Activated naive CD8-positive, alpha-beta T cell (primary cell): ENCODE data around the gene THYN1.
"Not testable (repeated sequence)": the region's sequence is repeated elsewhere in the genome, so short reads cannot be mapped to it uniquely, and the experiment has no call there.

Source experiments
- H3K27ac Mint-ChIP-seq: one replicate; pipeline ENCODE4 v1.8.0; 2021; ENCODE audit warnings: mixed read lengths
- H3K27me3 Mint-ChIP-seq: one replicate; pipeline ENCODE4 v1.8.0; 2021; ENCODE audit warnings: mixed read lengths
- H3K36me3 Mint-ChIP-seq: one replicate; pipeline ENCODE4 v1.8.0; 2021; ENCODE audit warnings: mixed read lengths
- H3K4me1 Mint-ChIP-seq: one replicate; pipeline ENCODE4 v1.8.0; 2021; ENCODE audit warnings: low read depth, mixed read lengths
- H3K4me3 Mint-ChIP-seq: one replicate; pipeline ENCODE4 v1.8.0; 2021; ENCODE audit warnings: mild to moderate bottlenecking, mixed read lengths
- H3K9me3 Mint-ChIP-seq: one replicate; pipeline ENCODE4 v1.8.0; 2021; ENCODE audit warnings: low read depth, mixed read lengths

THYN1 gene

DNA sequence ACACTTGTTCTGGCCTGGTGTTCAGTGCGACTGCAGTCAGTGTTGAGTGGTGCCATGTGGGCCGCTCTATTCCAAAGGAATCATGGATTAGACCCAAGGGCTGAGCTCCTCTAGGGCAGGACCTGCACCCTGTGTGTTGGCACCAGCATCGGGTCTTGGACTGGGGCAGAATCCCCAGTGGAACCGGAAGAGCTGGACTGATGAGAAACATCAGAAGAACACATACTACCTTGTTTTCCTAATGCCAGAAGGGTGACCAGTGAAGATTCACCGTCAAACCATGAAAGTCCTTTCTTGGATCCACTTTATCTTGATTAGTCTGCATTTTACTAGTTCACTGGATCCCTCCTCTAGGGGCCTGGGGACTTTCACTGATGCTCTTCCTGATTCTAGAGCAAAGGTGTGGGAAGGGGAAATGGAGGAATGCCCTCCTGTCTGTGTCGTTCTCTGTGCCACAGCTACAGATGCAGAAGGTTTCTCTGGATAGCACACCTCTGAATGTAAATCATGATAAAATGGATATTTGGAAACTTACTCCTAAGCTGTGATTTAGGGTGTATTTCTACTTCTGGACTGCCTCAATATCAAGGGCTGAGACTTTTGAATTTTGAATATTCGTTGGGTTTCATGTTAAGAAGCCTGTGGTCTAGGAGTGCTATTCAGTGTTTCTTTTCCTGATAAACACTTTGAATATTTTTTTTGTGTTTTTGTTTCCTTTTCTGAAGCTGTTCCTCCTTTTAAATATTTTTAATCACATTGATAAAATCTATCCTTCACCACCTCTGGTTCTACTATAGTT is 12.0 kb upstream of the THYN1 start:
- peaks cover 1% of the 10 kb centered on the region for H3K4me1 Mint-ChIP-seq
- no peaks in the 10 kb centered on the region for H3K27me3 Mint-ChIP-seq
- no peaks in the 10 kb centered on the region for H3K9me3 Mint-ChIP-seq
- no peaks in the 10 kb centered on the region for H3K36me3 Mint-ChIP-seq
- H3K27ac Mint-ChIP-seq: peak overlapping the region; percentile 68
- H3K4me3 Mint-ChIP-seq: no peak overlapping the region

DNA sequence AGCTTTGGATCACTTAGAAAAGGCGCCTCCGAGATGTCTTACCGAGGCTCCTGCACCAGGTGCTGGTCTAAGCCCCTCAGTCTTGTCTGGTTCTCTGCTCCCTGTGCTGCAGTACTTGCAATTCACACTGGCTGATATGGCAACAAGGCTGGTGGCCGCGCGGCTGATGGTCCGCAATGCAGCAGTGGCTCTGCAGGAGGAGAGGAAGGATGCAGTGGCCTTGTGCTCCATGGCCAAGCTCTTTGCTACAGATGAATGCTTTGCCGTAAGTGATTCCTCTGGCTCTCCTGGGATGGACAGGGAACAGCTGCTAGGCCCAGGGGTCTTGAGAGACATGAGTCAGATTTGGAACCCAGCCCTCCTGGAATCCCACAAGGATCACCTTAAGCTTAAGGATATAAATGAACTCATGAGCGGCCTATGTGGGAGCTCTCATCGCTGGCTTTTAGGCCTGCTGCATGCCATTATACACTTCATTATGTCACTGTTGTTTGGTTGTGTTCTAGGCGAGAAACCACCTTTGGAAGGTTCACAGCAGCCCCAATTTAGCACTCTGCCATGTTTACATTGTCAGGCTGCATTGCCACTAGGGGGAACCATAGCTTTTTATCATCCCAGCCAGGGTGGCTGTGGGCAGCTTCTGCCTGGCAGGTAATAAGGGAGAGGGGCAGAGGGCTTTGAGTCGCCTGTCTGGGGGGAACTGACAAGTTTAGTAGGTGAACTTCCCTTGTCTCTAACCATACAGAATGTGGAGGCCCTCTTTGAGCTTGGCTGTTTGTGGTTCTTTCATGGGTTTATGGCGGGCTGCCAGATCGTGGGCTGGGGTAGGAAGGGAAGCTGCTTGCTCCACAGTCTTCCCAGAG is 8.7 kb upstream of the THYN1 start:
- H3K4me3 Mint-ChIP-seq: no peak overlapping the region
- peaks cover 2% of the 10 kb centered on the region for H3K4me1 Mint-ChIP-seq
- no peak overlapping the region for H3K27ac Mint-ChIP-seq
- no peaks in the 10 kb centered on the region for H3K27me3 Mint-ChIP-seq
- no peaks in the 10 kb centered on the region for H3K9me3 Mint-ChIP-seq
- H3K36me3 Mint-ChIP-seq: no peaks in the 10 kb centered on the region

GRCh38 chr11:134260983-134261382 is 7.8 kb upstream of the THYN1 start:
- Mint-ChIP-seq H3K4me1 (peaks cover 4% of the 10 kb centered on the region), H3K27me3 (no peaks in the 10 kb centered on the region), H3K9me3 (no peaks in the 10 kb centered on the region), H3K27ac (no peak overlapping the region), H3K36me3 (no peaks in the 10 kb centered on the region), H3K4me3 (no peak overlapping the region)

DNA sequence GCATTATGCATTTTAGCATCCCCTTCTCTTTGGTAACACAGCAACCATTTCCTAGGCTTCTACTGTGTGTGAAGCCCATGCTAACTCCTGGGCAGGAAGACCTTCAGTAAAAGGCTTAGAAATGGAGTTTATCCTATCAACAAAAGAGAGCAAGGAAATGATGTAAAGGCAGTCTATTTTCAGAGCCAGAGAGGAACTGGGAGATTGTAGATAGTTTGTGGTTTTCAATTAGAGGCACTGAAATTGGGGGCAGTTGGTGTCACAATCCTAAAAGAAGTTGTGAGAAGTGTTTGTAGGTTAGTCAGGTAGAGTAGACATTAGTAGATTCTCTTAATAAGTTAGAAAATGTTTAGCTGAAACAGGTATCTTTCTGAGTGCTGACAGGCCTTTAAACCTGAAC is 7.4 kb upstream of the THYN1 start:
- H3K9me3 Mint-ChIP-seq: no peaks in the 10 kb centered on the region

DNA sequence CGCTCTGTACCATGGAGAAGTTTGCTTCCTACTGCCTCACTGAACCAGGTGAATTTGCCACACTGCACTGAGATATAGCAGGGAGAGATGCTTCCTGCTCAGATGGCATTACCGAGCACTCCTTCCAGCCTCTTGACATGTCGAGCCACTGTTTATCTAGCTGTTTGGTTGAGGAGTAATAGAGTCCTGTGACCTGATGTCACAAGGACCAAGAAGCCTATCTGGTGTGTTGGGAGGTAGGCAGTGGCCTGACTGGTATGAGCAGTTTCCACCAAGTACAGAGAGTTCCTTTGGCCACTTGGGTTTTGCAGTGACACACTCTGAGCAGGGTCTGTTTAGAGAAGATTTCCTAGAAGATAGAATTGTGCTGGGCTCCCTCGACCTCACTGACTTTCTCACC is 5.4 kb upstream of the THYN1 start:
- no peaks in the 10 kb centered on the region for H3K9me3 Mint-ChIP-seq
- no peaks in the 10 kb centered on the region for H3K27me3 Mint-ChIP-seq
- no peak overlapping the region for H3K27ac Mint-ChIP-seq
- no peak overlapping the region for H3K4me3 Mint-ChIP-seq
- peaks cover 16% of the 10 kb centered on the region for H3K4me1 Mint-ChIP-seq
- no peaks in the 10 kb centered on the region for H3K36me3 Mint-ChIP-seq

More for the DNA sequence above, 7.4 kb upstream of the THYN1 start:
- no peaks in the 10 kb centered on the region for H3K27me3 Mint-ChIP-seq
- peaks cover 6% of the 10 kb centered on the region for H3K4me1 Mint-ChIP-seq
- no peak overlapping the region for H3K4me3 Mint-ChIP-seq
- H3K27ac Mint-ChIP-seq: no peak overlapping the region
- H3K36me3 Mint-ChIP-seq: no peaks in the 10 kb centered on the region

DNA sequence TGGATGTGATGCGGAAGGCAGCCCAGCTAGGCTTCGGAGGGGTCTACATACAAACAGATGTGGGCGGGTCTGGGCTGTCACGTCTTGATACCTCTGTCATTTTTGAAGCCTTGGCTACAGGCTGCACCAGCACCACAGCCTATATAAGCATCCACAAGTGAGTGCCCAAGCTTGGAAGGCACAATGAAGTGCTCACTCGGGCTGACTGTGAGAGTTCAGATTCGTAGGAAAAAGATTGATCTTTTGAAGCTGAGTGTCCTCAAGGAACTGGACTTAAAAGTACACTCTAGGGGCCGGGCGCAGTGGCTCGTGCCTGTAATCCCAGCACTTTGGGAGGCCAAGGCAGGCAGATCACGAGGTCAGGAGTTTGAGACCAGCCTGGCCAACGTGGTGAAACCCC is 3.9 kb upstream of the THYN1 start:
- Mint-ChIP-seq H3K27me3 (no peaks in the 10 kb centered on the region), H3K4me1 (peaks cover 21% of the 10 kb centered on the region), H3K27ac (no peak overlapping the region), H3K36me3 (no peaks in the 10 kb centered on the region), H3K4me3 (no peak overlapping the region), H3K9me3 (no peaks in the 10 kb centered on the region)

DNA sequence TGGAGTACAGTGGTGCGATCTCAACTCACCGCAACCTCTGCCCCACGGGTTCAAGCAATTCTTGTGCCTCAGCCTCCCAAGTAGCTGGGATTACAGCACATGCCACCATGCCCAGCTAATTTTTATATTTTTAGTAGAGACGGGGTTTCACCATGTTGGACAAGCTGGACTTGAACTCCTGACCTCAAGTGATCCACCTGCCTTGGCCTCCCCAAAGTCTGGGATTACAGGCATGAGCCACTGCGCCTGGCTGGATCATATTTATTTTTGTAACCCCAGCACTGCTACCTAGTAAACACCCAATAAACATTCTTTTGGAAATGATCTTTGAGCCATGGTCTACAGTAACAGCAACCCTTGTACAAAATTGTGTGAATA is 2.0 kb upstream of the THYN1 start:
- H3K9me3 Mint-ChIP-seq, H3K36me3 Mint-ChIP-seq, H3K27me3 Mint-ChIP-seq, H3K27ac Mint-ChIP-seq, H3K4me3 Mint-ChIP-seq: not testable (repeated sequence)
- H3K4me1 Mint-ChIP-seq: peaks cover 32% of the 10 kb centered on the region

GRCh38 chr11:134254433-134255183 is 1.5 kb upstream of the THYN1 start:
- Mint-ChIP-seq H3K4me1 (peaks cover 32% of the 10 kb centered on the region), H3K27ac (no peak overlapping the region), H3K4me3 (peak overlapping the region; percentile 96), H3K36me3 (no peaks in the 10 kb centered on the region), H3K27me3 (no peaks in the 10 kb centered on the region), H3K9me3 (no peaks in the 10 kb centered on the region)

- Mint-ChIP-seq H3K27me3 (no peaks in the 10 kb centered on the region), H3K9me3 (no peaks in the 10 kb centered on the region), H3K4me1 (peaks cover 33% of the 10 kb centered on the region), H3K4me3 (peak overlapping the region; percentile 96), H3K27ac (peak overlapping the region; percentile 89), H3K36me3 (peaks cover 2% of the 10 kb centered on the region)
Observed at GRCh38 chr11:134252346-134253187, 585 bp downstream of the THYN1 start.

- Mint-ChIP-seq H3K4me1 (peaks cover 30% of the 10 kb centered on the region), H3K27ac (peak overlapping the region; percentile 89), H3K9me3 (no peaks in the 10 kb centered on the region), H3K36me3 (peaks cover 2% of the 10 kb centered on the region), H3K4me3 (no peak overlapping the region), H3K27me3 (no peaks in the 10 kb centered on the region)
Observed at GRCh38 chr11:134250675-134251074, 2.5 kb downstream of the THYN1 start.

- peak overlapping the region; percentile 50 for H3K27ac Mint-ChIP-seq
- H3K4me3 Mint-ChIP-seq: no peak overlapping the region
- peaks cover 2% of the 10 kb centered on the region for H3K36me3 Mint-ChIP-seq
- H3K9me3 Mint-ChIP-seq: no peaks in the 10 kb centered on the region
- H3K27me3 Mint-ChIP-seq: no peaks in the 10 kb centered on the region
- peaks cover 27% of the 10 kb centered on the region for H3K4me1 Mint-ChIP-seq
Observed at GRCh38 chr11:134250246-134250645, 2.9 kb downstream of the THYN1 start.

- H3K27ac Mint-ChIP-seq: peak overlapping the region; percentile 75
- no peaks in the 10 kb centered on the region for H3K27me3 Mint-ChIP-seq
- H3K36me3 Mint-ChIP-seq: peaks cover 2% of the 10 kb centered on the region
- H3K4me3 Mint-ChIP-seq: no peak overlapping the region
- H3K9me3 Mint-ChIP-seq: no peaks in the 10 kb centered on the region
- H3K4me1 Mint-ChIP-seq: peaks cover 19% of the 10 kb centered on the region
Observed at GRCh38 chr11:134248910-134249480, 4.2 kb downstream of the THYN1 start.

DNA sequence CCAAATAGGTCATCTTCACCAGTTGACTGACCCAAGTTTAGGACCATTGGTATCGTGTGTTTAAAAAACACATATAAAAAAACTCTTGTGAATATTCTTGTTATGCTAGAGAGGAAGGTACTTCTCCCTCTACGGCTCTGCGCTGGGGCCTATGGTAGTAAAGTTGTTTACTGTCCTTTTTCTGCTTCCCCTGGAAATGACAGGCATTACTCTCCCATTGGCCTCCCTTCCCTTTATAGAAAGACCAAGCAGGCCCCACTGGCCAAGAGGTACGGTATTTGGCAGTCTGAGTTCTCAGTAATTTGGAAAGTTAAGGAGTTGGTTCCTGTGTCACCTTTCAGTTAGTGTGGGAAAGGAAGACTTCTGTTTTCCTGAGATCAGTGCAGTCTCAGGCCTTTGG is 6.5 kb downstream of the THYN1 start:
- Mint-ChIP-seq H3K27me3 (no peaks in the 10 kb centered on the region), H3K27ac (peak overlapping the region; percentile 77), H3K9me3 (no peaks in the 10 kb centered on the region), H3K4me3 (no peak overlapping the region), H3K36me3 (peaks cover 2% of the 10 kb centered on the region), H3K4me1 (peaks cover 9% of the 10 kb centered on the region)

GRCh38 chr11:134246100-134246499 is 7.1 kb downstream of the THYN1 start:
- Mint-ChIP-seq H3K27ac (no peak overlapping the region), H3K9me3 (no peaks in the 10 kb centered on the region), H3K36me3 (peaks cover 2% of the 10 kb centered on the region), H3K27me3 (no peaks in the 10 kb centered on the region), H3K4me1 (peaks cover 4% of the 10 kb centered on the region), H3K4me3 (no peak overlapping the region)
